ENCODE measurements around the gene CNTFR.

Gene CNTFR

DNA sequence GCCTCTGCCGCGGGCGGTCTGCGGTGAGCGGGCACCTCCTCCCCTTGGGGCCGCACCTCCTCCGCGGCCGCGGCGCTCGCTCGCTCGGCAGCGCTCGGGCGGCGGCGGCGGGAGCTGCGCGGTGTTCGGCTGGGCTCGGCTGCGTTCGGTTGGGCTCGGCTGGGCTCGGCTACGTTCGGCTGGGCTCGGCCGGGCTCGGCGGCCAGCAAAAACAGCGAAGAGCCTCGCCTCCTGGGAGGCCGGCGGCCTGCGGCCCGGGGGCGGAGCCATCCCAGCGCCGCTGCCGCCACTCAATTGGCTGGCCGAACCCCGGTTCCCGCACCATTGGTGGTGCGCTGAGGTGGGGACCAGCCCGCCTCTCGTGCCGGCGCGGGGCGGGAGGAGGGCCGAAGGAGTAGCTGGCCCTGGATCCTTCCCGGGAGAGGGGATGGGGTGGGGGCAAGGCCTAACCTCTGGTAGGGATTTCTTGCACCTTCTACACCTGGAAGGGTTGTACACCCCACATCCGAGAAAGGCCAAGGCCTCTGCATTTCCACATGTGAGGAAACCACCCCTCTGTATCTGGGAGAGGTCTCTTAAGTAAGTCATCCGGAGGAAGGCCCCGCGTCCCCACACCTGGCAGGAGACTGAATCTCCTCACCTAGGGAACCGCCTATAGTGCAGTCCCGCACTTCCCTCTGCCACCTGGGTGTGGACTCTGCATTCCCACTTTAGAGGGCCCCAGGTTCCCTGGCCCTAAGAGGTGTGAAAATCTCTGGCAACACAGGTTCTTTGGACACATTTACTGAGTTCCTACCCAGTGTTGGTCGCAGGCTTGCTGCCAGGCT is 66.3 kb downstream of the CNTFR start, which contains the start of gene ENHO:
ENHO (minus strand) TSS at position 20 of the 827 bp plus-strand sequence. CDS start 1,295 bp downstream, outside the sequence.
- DNase-seq (ENCODE audit: low read depth) = peak; percentile 84

- DNase-seq (ENCODE audit: low read depth) = no peak
Observed at GRCh38 chr9:34522091-34522887, 67.2 kb downstream of the CNTFR start.

GRCh38 chr9:34521406-34522045 is 68.0 kb downstream of the CNTFR start:
- DNase-seq (ENCODE audit: low read depth) = no peak

GRCh38 chr9:34520505-34521385 is 68.8 kb downstream of the CNTFR start:
- no peak for DNase-seq (ENCODE audit: low read depth)

- DNase-seq (ENCODE audit: low read depth) = no peak
Observed at GRCh38 chr9:34520096-34520495, 69.4 kb downstream of the CNTFR start.

DNA sequence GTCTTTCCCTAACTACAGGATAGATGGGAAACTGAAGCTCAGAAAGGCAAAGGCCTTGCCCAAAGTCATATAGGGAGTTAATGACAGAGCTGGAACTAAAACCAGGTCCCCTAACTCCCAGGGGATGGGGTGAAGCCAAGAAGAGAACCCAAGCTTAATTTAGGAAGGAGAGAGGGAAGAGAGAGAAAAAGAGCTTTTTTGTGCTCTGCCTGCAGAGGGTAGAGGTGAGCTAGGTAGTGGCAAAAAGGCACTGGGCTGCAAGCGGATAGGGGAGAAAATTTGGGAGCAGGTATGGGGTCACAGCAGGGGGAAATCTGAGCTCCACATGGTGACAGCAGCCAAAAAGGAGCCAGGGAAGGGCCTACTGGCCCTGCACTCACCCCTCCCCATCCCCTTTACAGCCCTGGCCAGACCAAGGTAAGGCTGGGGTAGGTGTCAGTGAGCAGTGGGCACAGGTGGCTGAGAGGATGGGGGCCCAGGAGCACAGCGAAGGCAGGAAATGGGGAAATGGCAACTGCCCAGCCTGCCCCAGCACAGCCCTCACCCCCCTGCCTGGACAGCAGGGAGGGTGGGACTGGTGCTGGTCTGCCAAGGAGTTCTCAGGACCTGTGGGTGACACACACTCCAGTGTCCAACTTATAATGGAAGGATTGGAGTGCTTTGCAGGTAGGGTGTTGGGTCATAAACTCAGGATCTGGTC is 70.1 kb downstream of the CNTFR start:
- no peak for DNase-seq (ENCODE audit: low read depth)

DNA sequence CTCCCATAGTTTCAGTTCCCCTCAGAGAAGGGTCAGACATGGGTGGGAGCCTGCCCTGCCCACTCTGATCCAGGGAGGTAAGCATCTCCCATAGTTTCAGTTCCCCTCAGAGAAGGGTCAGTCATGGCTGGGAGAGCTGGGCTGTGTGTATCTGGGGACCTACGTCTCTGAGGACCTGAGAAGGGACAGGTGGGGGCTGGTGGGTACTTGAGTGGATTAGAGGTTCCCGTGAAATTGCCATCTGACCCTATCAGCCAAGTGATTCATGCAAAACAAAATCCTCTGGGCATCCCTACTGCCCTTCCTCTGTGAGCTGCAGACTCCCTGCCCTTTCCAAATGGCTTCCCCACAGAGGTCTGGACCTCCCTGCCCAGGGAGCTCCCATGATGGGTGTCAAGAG is 70.6 kb downstream of the CNTFR start:
- no peak for DNase-seq (ENCODE audit: low read depth)

DNA sequence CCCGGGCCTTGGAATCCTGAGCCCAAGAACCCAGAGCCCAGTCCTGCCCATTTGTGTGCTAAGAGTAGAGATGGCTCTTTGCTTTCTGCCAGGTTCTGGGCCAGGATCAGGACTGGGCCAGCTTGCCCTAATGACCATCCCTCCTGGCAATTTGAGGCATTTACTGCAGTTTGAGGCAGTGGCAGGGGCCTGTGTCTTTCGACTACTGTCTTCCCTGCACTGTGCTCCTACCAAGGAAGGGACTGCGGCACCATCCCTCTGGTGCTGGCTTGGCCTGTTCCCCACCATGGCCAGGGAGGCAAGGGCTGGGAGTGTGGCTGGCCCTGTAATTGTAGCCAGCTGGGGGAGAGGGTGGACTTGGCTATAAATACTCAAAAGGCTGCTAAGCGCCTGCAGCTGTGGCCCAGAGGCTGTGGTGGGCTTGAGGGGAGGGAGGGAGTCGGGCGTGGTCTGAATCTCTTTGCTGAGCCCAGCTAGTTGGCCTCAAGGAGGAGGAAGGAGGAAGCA is 71.4 kb downstream of the CNTFR start:
- DNase-seq (ENCODE audit: low read depth) = no peak

DNA sequence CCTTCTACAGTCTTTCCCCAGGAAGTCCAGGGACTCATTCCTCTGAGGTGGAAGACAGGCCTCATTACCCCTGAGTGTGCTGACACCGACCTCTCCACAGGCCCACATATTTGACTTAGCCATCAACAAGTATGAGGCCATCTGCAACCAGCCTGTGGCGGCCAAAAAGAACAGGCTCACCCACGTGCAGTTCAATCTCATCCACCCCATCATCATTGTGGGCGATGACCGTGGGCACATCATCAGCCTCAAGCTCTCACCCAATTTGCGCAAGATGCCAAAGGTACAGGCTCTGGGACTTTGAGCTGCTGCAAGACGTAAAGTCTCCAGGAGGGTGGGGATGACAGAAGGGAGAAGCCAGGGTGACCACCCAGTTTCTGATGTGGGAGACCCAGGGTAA is 72.3 kb downstream of the CNTFR start:
- DNase-seq (ENCODE audit: low read depth) = no peak

- DNase-seq (ENCODE audit: low read depth) = no peak
Observed at GRCh38 chr9:34515959-34516358, 73.6 kb downstream of the CNTFR start.

DNA sequence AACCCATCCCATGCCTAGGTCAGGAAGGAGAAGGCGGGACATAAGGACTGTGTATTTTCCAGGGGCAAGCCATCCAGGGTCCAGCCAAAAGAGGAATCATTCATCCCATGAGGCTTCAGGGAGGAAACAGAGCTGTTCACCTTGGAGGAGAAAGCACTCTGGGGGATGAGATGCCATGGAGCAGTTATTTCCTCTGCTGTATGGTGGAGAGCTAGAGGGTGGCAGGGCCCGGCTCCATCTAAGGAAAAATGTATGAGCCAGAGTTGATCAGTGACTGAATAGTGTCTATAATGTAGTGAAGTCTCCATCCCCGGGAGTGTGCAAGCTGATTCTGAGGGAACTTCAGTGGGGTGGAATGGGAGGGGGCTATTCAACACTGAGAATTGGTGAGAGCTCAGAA is 74.7 kb downstream of the CNTFR start:
- no peak for DNase-seq (ENCODE audit: low read depth)

GRCh38 chr9:34514401-34514800 is 75.1 kb downstream of the CNTFR start:
- DNase-seq (ENCODE audit: low read depth) = no peak

DNA sequence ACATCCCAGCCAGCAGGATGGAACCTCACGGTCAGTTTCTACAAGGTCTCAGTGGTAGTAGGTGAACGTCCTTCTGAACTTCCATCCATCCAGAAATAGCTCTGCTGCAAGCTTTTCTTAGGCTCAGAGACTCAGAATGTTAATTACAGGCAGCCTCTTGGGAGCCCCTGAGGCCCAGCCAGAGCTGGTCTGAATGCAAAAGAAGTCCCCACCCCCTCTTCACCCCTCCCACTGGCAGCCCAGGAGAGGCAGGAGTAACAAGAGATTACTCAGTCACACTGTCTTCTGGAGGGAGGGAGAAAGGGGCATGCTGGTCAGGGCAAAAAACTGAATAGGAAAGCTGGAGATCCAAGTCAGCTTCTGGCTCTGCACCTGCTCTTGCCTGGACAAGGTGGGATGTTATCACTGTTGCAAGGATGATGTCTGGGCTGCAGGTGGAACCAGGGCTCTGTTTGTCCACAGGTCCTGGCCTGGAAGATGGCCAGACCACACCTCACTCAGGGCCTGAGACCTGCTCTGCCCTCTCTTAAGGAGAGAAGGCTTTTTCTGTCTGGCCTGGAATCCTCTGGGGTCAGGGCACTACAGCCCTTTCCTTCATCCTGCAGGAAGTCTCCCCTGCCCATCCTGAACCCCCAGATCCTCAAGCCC is 75.8 kb downstream of the CNTFR start:
- no peak for DNase-seq (ENCODE audit: low read depth)

DNA sequence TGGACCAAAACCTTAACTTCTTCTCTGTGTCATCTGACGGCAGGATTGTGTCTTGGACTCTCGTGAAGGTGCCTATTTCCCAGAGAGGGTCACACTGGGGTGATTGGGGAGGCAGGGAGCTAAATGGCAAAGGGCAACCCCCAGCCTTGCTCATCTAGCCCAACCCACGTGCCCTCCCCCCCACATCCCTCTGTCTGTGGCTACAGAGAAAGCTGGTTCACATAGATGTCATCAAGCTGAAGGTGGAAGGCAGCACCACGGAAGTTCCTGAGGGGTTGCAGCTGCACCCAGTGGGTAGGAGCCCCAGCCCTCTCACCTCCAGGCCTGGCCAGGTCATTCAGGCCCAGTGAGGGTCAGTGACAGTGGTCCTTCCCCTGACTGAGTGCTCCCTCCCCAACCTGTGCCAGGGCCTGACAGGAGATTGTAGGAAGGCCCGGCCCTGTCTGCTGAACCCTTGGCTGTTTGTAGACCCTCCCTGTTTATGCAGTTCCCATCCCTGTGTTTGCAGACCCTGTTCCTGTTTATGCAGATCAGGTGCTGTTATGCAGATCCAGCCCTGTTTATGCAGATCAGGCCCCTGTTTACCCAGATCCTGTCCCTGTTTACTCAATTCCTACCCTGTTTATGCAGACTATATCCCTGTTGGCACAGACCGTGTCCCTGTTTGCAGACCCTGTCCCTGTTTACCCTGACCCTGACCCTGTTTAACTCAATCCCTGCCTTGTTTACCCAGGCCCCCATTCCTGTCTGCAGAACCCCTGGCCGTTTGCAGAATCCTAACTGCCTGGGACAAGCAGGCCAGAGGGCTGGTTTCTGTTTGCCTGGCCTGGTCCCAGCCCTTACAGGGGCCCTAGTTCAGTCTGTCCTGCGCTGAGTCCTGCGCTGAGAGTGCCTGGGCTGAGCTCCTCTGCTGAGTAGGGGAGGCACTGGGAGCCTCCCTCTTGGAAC is 77.1 kb downstream of the CNTFR start:
- DNase-seq (ENCODE audit: low read depth) = no peak

- no peak for DNase-seq (ENCODE audit: low read depth)
Observed at GRCh38 chr9:34510497-34511468, 78.7 kb downstream of the CNTFR start.

DNA sequence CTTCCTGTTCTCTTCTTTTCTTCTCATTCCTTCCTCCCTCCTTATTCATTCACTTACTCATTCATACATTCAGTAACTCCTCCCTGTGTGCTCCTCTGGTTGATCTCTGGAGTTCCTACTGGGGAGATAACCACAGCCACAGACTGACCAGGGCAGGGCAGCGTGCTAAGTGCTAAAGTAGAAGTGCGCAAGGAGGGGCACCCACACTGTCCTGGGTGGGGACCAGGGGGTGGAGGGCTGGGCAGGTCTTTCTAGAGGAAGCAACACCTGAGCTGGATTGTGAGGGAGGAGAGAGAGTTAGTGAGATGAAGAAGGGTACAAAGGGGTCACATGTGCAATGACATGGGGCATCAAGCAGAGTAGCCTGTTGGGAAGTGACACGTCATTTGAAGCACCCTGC is 80.6 kb downstream of the CNTFR start:
- DNase-seq (ENCODE audit: low read depth) = no peak

- DNase-seq (ENCODE audit: low read depth) = no peak
Observed at GRCh38 chr9:34508463-34508862, 81.1 kb downstream of the CNTFR start.

GRCh38 chr9:34507966-34508365 is 81.6 kb downstream of the CNTFR start:
- no peak for DNase-seq (ENCODE audit: low read depth)
